HepG2 (cell line): ENCODE data around the gene RAB5B. TPM values are rescaled to one million over a fixed set of nuclear protein-coding genes. Genes with fewer than 3 reads are reported as not detected.

Source experiments
- ATF7 ChIP-seq, 2 experiments: fragments of 450-650 bp in 1 of 2; sonication (generic) in 1 of 2; formaldehyde crosslinking in 1 of 2; IDR thresholded peaks; 2 replicates each; pipeline versions ENCODE4 v1.4.0 to v1.6.1; 2016 to 2020; ENCODE audit warnings: antibody characterized with exemption in 1 of 2, mild to moderate bottlenecking in 1 of 2, missing genetic modification reagents in 1 of 2
- BRD4 ChIP-seq: sonication (generic); formaldehyde crosslinking; IDR thresholded peaks from 2 replicates; pipeline ENCODE4 v1.4.0; 2020; ENCODE audit warnings: missing genetic modification reagents
- JARID2 ChIP-seq: sonication (generic); formaldehyde crosslinking; IDR thresholded peaks from 2 replicates; pipeline ENCODE4 v1.8.1; 2023; ENCODE audit warnings: missing genetic modification reagents, inconsistent platforms; ENCODE audit not compliant: insufficient replicate concordance
- KLF15 ChIP-seq: sonication (generic); formaldehyde crosslinking; IDR thresholded peaks from 2 replicates; pipeline ENCODE4 v1.8.1; 2023; ENCODE audit warnings: borderline replicate concordance, mild to moderate bottlenecking, inconsistent platforms, missing genetic modification reagents, mixed read lengths
- KMT2B ChIP-seq: IDR thresholded peaks from 2 replicates; pipeline ENCODE4 v1.6.1; 2016; ENCODE audit warnings: missing genetic modification reagents, missing compliant biosample characterization
- PRMT3 ChIP-seq: sonication (generic); formaldehyde crosslinking; IDR thresholded peaks from 2 replicates; pipeline ENCODE4 v1.8.1; 2022; ENCODE audit warnings: low read depth, mild to moderate bottlenecking, moderate library complexity, missing genetic modification reagents, borderline replicate concordance
- SP140L ChIP-seq: sonication (generic); formaldehyde crosslinking; IDR thresholded peaks from 2 replicates; pipeline ENCODE4 v1.4.0; 2020; ENCODE audit warnings: missing genetic modification reagents, borderline replicate concordance
- THAP11 ChIP-seq: IDR thresholded peaks from 2 replicates; pipeline ENCODE4 v1.6.1; 2016; ENCODE audit warnings: missing biosample characterization, missing genetic modification reagents
- TOPORS ChIP-seq: sonication (generic); formaldehyde crosslinking; IDR thresholded peaks from 2 replicates; pipeline ENCODE4 v1.8.0; 2023; ENCODE audit warnings: mild to moderate bottlenecking, missing genetic modification reagents
- ZFP37 ChIP-seq: sonication (generic); formaldehyde crosslinking; IDR thresholded peaks from 2 replicates; pipeline ENCODE4 v1.4.0; 2020; ENCODE audit warnings: missing genetic modification reagents, borderline replicate concordance
- ZNF30 ChIP-seq: sonication (generic); formaldehyde crosslinking; IDR thresholded peaks from 2 replicates; pipeline ENCODE4 v1.5.0; 2020; ENCODE audit warnings: mild to moderate bottlenecking, missing genetic modification reagents
- ZNF672 ChIP-seq: sonication (generic); formaldehyde crosslinking; IDR thresholded peaks from 2 replicates; pipeline ENCODE4 v1.8.1; 2022; ENCODE audit warnings: missing genetic modification reagents
- ZNF766 ChIP-seq: sonication (generic); formaldehyde crosslinking; IDR thresholded peaks from 2 replicates; pipeline ENCODE4 v1.5.0; 2020; ENCODE audit warnings: missing genetic modification reagents, borderline replicate concordance
- ZNF879 ChIP-seq: sonication (generic); formaldehyde crosslinking; IDR thresholded peaks from 2 replicates; pipeline ENCODE4 v1.8.1; 2023; ENCODE audit warnings: missing genetic modification reagents
- polyA plus RNA-seq, 8 experiments: library from polyadenylated mRNA; depleted of rRNA in 3 of 8; stranded (reverse) in 7 of 8; unstranded in 1 of 8; fragments of >200 nt; fragmentation: Illumina TruSeq in 4 of 8; extraction: Trizol in 4 of 8; gene quantifications; 2 replicates each; pipeline versions ENCODE4 v1.2.1 to v1.2.3, GENCODE V29; 2011 to 2016; ENCODE audit warnings: low read depth in 4 of 8, missing spikeins in 1 of 8, mixed read lengths in 1 of 8; ENCODE audit not compliant: insufficient read depth in 1 of 8
- total RNA-seq, 5 experiments: library from RNA; depleted of rRNA; stranded (reverse); fragments of >200 nt; fragmentation: Illumina TruSeq; extraction: Trizol; gene quantifications; 2 replicates each; pipeline ENCODE4 v1.2.3, GENCODE V29; 2016; ENCODE audit warnings: low read depth in 1 of 5
- TF ChIP-seq, protein P1 (sequence below): sonication (generic); formaldehyde crosslinking; IDR thresholded peaks from 2 replicates; pipeline ENCODE4 v1.4.0; 2020; ENCODE audit warnings: missing genetic modification reagents
- TF ChIP-seq, protein P2 (sequence below): sonication (generic); IDR thresholded peaks from 2 replicates; pipeline ENCODE4 v1.6.1; 2016; ENCODE audit warnings: low read depth, borderline replicate concordance
- TF ChIP-seq, protein P3 (sequence below): sonication (generic); formaldehyde crosslinking; IDR thresholded peaks from 2 replicates; pipeline ENCODE4 v1.5.0; 2020; ENCODE audit warnings: missing genetic modification reagents, mild to moderate bottlenecking, borderline replicate concordance
- TF ChIP-seq, protein P4 (sequence below): sonication (generic); formaldehyde crosslinking; IDR thresholded peaks from 2 replicates; pipeline ENCODE4 v1.4.0; 2020; ENCODE audit warnings: missing genetic modification reagents
- TF ChIP-seq, protein P5 (sequence below): fragments of 450-650 bp; IDR thresholded peaks from 2 replicates; pipeline ENCODE4 v1.6.1; 2016
- TF ChIP-seq, protein P6 (sequence below): sonication (generic); formaldehyde crosslinking; IDR thresholded peaks from 2 replicates; pipeline ENCODE4 v1.5.0; 2020; ENCODE audit warnings: missing genetic modification reagents
- TF ChIP-seq, protein P7 (sequence below): sonication (generic); formaldehyde crosslinking; IDR thresholded peaks from 2 replicates; pipeline ENCODE4 v1.4.0; 2020; ENCODE audit warnings: mild to moderate bottlenecking, missing genetic modification reagents

Gene RAB5B
- total and polyA plus RNA-seq, 2 of the 13 experiments (the other 11 are each of a cell fraction or from before 2014, with no cell fraction given): 26.0 to 68.3 TPM

DNA sequence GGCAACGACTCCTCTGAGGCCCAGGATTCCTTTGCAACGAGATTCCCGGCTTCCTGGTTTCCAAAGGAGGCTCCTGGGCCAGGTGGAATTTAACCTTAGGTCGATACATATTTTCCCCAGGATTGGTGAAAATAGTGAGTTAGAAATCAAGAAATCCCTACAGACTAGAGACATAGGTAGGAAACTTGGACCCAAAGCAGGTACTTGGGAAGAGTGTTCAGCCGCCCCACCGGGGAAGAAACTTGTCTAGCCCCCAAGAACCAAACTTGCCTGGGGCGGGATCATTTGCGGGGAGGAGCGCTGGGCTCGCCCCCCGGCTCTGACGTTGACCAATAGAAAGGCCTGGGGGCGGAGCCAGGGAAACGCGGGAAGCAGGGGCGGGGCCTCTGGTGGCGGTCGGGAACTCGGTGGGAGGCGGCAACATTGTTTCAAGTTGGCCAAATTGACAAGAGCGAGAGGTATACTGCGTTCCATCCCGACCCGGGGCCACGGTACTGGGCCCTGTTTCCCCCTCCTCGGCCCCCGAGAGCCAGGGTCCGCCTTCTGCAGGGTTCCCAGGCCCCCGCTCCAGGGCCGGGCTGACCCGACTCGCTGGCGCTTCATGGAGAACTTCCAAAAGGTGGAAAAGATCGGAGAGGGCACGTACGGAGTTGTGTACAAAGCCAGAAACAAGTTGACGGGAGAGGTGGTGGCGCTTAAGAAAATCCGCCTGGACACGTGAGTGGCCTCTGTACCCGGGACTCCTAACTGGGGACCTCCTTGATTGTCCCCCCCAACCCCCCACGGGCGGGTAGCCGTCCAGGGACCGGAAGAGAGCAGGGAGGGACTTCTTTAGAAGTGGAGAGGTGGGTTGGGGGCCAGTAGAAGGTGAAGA, 7.2 kb upstream of the RAB5B start, which contains the start of gene CDK2 (continued):
- TF ChIP-seq, protein P1, sequence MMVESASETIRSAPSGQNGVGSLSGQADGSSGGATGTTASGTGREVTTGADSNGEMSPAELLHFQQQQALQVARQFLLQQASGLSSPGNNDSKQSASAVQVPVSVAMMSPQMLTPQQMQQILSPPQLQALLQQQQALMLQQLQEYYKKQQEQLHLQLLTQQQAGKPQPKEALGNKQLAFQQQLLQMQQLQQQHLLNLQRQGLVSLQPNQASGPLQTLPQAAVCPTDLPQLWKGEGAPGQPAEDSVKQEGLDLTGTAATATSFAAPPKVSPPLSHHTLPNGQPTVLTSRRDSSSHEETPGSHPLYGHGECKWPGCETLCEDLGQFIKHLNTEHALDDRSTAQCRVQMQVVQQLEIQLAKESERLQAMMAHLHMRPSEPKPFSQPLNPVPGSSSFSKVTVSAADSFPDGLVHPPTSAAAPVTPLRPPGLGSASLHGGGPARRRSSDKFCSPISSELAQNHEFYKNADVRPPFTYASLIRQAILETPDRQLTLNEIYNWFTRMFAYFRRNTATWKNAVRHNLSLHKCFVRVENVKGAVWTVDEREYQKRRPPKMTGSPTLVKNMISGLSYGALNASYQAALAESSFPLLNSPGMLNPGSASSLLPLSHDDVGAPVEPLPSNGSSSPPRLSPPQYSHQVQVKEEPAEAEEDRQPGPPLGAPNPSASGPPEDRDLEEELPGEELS (CRISPR knock-in tag): 0 out of 2 replicates have a peak, but pooled peaks have one; percentile 38
- TF ChIP-seq ZNF30 (CRISPR knock-in tag) (no peak), ZNF879 (CRISPR knock-in tag) (no peak), SP140L (no peak), ZFP37 (no peak), ZNF766 (no peak), ZNF672 (CRISPR knock-in tag) (no peak), KMT2B (CRISPR knock-in tag) (peak; percentile 52), BRD4 (CRISPR knock-in tag) (no peak), TOPORS (no peak), KLF15 (CRISPR knock-in tag) (no peak), THAP11 (CRISPR knock-in tag) (no peak), ATF7 (IDR thresholded peaks at IDR 0.05) (no peak), ATF7 (CRISPR knock-in tag; IDR thresholded peaks at IDR 0.05) (peak; percentile 60; the same call in 1 of the 2 replicates), JARID2 (no peak), PRMT3 (CRISPR knock-in tag) (no peak)
- TF ChIP-seq, protein P2, sequence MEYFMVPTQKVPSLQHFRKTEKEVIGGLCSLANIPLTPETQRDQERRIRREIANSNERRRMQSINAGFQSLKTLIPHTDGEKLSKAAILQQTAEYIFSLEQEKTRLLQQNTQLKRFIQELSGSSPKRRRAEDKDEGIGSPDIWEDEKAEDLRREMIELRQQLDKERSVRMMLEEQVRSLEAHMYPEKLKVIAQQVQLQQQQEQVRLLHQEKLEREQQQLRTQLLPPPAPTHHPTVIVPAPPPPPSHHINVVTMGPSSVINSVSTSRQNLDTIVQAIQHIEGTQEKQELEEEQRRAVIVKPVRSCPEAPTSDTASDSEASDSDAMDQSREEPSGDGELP: no peak
- TF ChIP-seq, protein P3, sequence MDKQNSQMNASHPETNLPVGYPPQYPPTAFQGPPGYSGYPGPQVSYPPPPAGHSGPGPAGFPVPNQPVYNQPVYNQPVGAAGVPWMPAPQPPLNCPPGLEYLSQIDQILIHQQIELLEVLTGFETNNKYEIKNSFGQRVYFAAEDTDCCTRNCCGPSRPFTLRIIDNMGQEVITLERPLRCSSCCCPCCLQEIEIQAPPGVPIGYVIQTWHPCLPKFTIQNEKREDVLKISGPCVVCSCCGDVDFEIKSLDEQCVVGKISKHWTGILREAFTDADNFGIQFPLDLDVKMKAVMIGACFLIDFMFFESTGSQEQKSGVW: no peak
- TF ChIP-seq, protein P4, sequence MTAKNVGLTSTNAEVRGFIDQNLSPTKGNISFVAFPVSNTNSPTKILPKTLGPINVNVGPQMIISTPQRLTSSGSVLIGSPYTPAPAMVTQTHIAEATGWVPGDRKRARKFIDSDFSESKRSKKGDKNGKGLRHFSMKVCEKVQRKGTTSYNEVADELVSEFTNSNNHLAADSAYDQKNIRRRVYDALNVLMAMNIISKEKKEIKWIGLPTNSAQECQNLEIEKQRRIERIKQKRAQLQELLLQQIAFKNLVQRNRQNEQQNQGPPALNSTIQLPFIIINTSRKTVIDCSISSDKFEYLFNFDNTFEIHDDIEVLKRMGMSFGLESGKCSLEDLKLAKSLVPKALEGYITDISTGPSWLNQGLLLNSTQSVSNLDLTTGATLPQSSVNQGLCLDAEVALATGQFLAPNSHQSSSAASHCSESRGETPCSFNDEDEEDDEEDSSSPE (CRISPR knock-in tag): peak; percentile 92
- TF ChIP-seq, protein P5, sequence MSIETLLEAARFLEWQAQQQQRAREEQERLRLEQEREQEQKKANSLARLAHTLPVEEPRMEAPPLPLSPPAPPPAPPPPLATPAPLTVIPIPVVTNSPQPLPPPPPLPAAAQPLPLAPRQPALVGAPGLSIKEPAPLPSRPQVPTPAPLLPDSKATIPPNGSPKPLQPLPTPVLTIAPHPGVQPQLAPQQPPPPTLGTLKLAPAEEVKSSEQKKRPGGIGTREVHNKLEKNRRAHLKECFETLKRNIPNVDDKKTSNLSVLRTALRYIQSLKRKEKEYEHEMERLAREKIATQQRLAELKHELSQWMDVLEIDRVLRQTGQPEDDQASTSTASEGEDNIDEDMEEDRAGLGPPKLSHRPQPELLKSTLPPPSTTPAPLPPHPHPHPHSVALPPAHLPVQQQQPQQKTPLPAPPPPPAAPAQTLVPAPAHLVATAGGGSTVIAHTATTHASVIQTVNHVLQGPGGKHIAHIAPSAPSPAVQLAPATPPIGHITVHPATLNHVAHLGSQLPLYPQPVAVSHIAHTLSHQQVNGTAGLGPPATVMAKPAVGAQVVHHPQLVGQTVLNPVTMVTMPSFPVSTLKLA: no peak
- TF ChIP-seq, protein P6, sequence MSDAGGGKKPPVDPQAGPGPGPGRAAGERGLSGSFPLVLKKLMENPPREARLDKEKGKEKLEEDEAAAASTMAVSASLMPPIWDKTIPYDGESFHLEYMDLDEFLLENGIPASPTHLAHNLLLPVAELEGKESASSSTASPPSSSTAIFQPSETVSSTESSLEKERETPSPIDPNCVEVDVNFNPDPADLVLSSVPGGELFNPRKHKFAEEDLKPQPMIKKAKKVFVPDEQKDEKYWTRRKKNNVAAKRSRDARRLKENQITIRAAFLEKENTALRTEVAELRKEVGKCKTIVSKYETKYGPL (CRISPR knock-in tag): no peak
- TF ChIP-seq, protein P7, sequence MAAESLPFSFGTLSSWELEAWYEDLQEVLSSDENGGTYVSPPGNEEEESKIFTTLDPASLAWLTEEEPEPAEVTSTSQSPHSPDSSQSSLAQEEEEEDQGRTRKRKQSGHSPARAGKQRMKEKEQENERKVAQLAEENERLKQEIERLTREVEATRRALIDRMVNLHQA (CRISPR knock-in tag): no peak
